GM19455 (cell line): Measurements from ENCODE around the gene SYF2.
A peak's percentile ranks its signal among the peaks of the same experiment; 100 is the strongest.
"Not testable (repeated sequence)": the region's sequence is repeated elsewhere in the genome, so short reads cannot be mapped to it uniquely, and the experiment has no call there.

Source experiments
- ATAC-seq: cut with Tn5 transposase; IDR thresholded peaks from one replicate; pipeline ENCODE4 v1.9.1; 2021; ENCODE audit not compliant: unreplicated experiment

SYF2 gene

GRCh38 chr1:25246600-25247023 lies 14.3 kb upstream of the SYF2 start:
- peak; percentile 10 for ATAC-seq

GRCh38 chr1:25245809-25246599 lies 13.7 kb upstream of the SYF2 start:
- ATAC-seq = no peak

GRCh38 chr1:25245393-25245792 lies 13.1 kb upstream of the SYF2 start:
- no peak for ATAC-seq

GRCh38 chr1:25243907-25244306 lies 11.6 kb upstream of the SYF2 start:
- no peak for ATAC-seq

GRCh38 chr1:25239681-25240541 lies 7.6 kb upstream of the SYF2 start:
- peak; percentile 66 for ATAC-seq

- no peak for ATAC-seq
These were observed 5.7 kb upstream of the SYF2 start for GRCh38 chr1:25238046-25238445.

- not testable (repeated sequence) for ATAC-seq
These were observed 4.0 kb upstream of the SYF2 start for GRCh38 chr1:25236261-25236660.

- not testable (repeated sequence) for ATAC-seq
These were observed 3.1 kb upstream of the SYF2 start for GRCh38 chr1:25235411-25235810.

GRCh38 chr1:25232866-25233784 lies 823 bp upstream of the SYF2 start:
- peak; percentile 39 for ATAC-seq

- ATAC-seq = no peak
These were observed 8.8 kb downstream of the SYF2 start for GRCh38 chr1:25223471-25223870.

- no peak for ATAC-seq
These were observed 9.7 kb downstream of the SYF2 start for GRCh38 chr1:25222606-25223005.

- no peak for ATAC-seq
These were observed 11.6 kb downstream of the SYF2 start for GRCh38 chr1:25220666-25221065.

- ATAC-seq = no peak
These were observed 12.5 kb downstream of the SYF2 start for GRCh38 chr1:25219661-25220251.

GRCh38 chr1:25217598-25218232 lies 14.6 kb downstream of the SYF2 start:
- ATAC-seq = no peak

- ATAC-seq = no peak
These were observed 15.3 kb downstream of the SYF2 start for GRCh38 chr1:25217015-25217414.

GRCh38 chr1:25216123-25216522 lies 16.2 kb downstream of the SYF2 start:
- no peak for ATAC-seq

GRCh38 chr1:25212725-25213124 lies 19.6 kb downstream of the SYF2 start:
- ATAC-seq = no peak

GRCh38 chr1:25210728-25211127 lies 21.6 kb downstream of the SYF2 start:
- ATAC-seq = no peak

- no peak for ATAC-seq
These were observed 22.8 kb downstream of the SYF2 start for GRCh38 chr1:25209516-25209915.

- ATAC-seq = no peak
These were observed 23.6 kb downstream of the SYF2 start for GRCh38 chr1:25208561-25209222.
